ENCODE results near the gene PIERCE2.
"Not testable (repeated sequence)": the region's sequence is repeated elsewhere in the genome, so short reads cannot be mapped to it uniquely, and the experiment has no call there.

Gene PIERCE2

DNA sequence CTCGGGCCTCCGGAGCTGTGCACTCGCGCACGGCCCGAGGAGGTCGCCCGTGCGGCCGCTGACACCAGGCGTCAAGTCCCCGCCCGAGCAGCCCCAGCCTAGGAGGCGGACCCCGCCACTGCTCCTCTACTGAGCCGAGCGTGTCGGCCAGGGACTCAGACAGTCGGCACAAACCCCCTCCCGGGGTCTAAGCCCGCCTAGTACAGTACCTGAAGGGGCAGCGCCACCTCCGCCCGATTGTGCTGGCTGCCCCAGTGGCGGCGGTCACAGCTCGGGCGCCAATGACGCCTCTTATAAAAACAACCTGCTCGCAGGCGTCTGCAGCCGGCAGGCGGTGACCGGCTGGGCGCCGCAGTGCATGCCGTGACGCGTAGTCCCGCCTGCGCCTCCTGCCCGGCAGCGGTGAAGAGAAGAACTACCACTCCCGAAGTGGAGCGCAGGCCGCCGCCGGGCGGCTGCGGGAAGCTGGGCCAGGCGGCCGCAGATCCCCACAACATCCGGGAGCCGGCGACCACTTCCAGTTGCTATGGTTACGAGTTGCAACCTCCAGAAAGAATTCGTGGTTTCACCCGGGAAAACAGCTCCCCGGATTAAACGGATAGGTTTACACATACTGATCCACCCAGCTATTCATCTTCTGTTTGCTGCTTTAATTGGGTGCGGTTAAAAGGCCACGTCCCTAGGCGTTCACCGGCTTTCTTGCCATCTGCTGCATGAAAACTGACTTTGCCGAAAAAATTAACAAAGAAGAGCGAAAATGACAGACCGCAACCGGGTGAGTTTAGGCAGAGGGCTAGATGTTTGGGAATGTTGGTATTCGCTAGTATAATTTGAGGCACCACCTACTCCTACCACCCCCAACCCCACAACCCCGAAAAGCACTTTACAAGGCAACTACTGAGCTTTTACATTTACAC, at the start of gene PIERCE2, which contains the start of gene CCPG1:
PIERCE2 (plus strand) TSS at position 484 of the 917 bp plus-strand sequence; CDS start at position 758, 274 bp downstream.
CCPG1 (minus strand) TSS at position 348 of the 917 bp plus-strand sequence. CDS start 18,935 bp downstream, outside the sequence.
- DNase-seq, result peak; percentile 88

- no peak for DNase-seq
Observed at GRCh38 chr15:55360256-55360655, 48.0 kb upstream of the PIERCE2 start.

DNA sequence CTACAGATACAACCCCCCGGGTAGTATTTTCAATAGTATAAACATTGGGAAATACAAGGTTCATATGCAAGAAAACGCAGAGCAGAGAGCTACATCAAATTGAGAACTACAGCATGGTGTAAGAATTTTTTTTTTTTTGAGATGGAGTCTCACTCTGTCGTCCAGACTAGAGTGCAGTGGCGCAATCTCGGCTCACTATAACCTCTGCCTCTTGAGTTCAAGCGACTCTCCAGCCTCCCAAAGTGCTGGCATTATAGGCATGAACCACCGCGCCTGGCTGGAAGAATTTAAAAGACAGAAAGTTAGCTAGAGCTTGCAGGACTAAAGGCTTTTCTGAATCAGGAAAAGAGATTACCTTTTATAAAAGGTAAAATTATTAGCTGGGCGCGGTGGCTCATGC, 47.2 kb upstream of the PIERCE2 start:
- no peak for DNase-seq

DNA sequence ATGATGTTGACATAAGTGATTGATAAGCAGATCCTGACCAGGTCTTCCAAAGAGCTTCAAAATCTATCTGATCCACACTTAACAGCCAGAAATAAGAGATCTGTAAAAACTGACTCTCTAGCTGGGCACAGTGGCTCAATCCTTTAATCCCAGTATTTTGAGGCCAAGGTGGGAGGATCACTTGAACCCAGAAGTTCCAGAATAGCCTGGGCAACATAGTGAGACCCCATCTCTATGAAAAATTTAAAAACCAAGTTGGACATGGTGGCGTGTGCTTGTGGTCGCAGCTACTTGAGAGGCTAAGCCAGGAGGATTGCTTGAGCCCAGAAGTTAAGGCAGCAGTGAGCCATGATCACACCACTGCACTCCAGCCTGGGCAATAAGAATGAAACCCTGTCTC, 45.7 kb upstream of the PIERCE2 start:
- no peak for DNase-seq

GRCh38 chr15:55366981-55367380, 41.3 kb upstream of the PIERCE2 start:
- DNase-seq, result no peak

GRCh38 chr15:55372701-55373440, 35.4 kb upstream of the PIERCE2 start:
- DNase-seq, result no peak

- DNase-seq, result no peak
Observed at GRCh38 chr15:55379095-55379494, 29.2 kb upstream of the PIERCE2 start.

DNA sequence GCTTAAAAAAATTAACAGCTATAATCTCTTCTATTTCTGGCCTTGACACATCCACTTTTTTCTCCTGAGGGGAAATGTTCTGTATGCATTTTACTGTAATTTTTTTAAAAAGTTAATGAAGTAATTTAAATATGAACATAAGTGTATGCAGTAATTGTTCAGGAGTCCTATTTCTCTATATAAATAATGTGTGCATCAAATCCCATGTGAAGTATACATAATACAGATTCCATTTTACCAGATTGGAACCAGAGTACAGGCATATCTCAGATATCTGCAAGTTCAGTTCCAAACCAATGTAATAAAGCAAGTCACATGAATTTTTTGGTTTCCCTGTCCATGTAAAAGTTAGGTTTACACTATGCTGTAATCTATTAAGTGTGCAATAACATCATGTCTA, 26.7 kb upstream of the PIERCE2 start:
- DNase-seq, result no peak

DNA sequence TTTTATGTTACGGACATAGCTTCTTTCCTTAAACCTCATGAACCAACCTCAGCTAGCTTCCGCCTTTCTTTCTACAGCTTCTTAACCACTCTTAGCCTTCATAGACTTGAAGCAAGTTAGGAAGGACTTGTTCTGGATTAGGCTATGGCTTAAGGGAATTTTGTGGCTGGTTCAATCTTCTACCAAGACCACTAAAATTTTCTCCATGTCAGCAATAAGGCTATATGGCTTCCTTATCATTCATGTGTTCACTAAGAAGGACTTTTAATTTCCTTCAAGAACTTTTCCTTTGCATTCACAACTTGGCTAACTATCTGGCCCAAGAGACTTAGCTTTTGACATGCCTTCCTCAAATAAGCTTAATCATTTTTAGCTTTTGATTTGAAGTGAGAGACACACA, 24.6 kb upstream of the PIERCE2 start:
- DNase-seq, result no peak

DNA sequence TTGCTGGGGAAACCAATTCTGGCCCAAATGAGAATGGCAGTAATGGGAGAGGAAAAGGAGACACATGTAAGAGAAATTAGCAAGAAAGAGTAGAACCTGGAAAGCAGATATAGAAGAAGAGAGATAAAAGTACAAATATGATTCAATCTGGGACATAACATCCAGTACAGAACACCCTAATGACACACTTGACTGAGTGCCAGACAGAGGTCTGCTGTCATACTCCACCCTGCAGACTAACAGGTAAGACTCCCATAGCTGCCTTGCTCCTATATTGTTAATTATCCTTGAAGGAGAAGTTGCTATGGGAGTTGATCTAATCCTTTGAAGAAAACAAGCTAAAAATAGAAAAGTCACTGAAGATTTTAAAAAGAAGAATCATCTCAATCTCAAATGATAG, 21.3 kb upstream of the PIERCE2 start:
- no peak for DNase-seq

- DNase-seq, result no peak
Observed at GRCh38 chr15:55389264-55389607, 19.1 kb upstream of the PIERCE2 start.

GRCh38 chr15:55394694-55395093, 13.6 kb upstream of the PIERCE2 start:
- DNase-seq, result no peak

DNA sequence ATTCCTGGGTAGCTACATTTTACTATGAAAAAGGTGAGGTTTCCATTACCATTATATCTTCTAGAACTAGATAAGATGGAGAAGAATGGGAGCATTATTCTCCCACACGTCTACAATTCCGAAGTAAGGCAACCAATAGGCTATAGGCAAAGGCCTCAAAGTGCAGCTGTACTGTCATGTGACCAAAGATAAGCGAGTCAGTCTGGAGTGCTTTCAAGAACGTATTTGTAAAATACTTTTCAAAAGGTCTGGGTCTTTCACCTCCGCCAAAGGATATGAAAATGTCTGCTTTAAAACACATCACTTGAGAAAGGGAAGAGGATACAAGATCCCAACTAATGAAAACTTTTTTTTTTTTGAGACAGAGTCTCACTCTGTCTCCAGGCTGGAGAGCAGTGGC, 10.1 kb upstream of the PIERCE2 start:
- no peak for DNase-seq

- DNase-seq, result not testable (repeated sequence)
Observed at GRCh38 chr15:55400050-55400449, 8.2 kb upstream of the PIERCE2 start.

DNA sequence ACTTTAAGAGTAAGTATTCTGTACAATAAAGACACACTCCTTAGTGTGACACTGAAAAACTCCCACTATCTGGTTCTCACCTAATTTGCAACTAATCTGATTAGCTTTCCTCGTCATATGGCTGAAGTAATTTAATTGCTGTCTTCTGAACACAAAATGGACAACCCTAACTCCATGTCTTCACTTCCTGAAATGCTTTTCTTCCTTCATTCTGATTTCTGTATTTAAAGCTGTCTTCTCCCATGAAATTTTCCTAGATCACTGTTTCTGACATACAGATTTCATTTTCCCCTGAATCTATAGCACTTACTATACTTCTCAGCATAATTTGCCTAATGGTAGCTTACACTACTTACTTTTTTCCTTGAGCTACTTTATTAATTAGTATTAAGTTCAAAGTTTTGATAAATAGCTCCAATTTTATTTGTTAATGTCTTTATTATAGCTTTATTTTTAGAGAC, 6.5 kb upstream of the PIERCE2 start:
- DNase-seq, result no peak

DNA sequence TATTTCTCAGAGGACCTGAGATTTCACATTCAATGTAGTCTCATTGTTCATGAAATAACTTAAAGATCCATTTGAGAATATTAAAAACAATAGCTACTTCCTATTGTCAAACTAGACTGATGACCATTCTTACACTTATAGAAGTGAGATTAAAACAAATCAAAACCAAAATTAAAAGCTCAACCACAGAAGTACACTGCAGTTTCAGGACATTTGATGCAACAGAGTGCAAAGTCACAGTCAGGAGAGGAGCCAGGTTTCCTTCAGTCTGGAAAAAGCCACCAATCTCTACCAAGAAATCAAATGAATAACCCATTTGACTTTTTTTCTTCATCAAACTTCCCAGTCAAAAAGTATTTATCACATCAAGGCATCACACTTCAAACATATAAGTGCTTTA, 5.6 kb upstream of the PIERCE2 start:
- DNase-seq, result no peak

DNA sequence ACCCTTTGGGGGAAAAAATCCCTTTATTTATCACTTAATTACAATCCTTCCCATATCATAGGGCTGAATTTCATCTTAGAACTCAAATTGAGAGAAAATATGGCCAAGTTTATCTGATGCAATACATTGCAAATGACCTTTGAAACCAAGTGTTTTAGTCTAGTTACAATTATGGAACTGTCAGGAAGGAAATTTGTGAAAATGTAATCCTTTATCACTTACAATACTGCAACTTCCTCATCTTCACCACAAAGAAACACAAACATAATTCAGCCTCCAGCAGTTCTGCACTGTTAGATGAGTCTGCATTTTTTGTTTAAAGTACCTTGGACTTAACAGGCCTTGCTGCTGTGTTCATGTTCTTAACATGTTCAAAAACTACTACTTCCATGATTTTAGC, 4.8 kb upstream of the PIERCE2 start:
- DNase-seq, result no peak

DNA sequence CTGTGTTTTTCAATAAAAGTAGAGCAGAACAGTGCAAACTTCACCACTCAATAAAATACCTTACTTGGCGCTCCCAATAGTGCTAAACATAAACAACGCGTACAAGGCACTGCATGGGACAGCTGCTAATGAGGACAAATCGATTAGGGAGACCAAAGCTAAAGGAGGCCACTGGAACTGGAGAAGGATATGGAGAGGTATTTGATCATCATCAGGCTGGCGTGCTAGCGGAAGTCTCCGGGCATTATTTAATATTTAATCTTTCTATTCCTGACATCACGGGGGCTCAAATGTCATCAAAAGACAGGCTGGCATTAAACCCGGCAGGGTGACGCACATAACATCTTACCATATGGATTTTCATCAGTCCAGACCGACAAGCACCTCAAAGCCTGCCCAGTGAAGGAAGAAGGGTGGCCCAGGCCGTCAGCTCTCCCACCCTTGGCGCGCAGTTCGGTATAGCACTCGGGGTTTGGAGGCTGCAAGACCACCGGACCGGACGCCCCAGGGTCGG, 740 bp upstream of the PIERCE2 start:
- DNase-seq, result no peak

DNA sequence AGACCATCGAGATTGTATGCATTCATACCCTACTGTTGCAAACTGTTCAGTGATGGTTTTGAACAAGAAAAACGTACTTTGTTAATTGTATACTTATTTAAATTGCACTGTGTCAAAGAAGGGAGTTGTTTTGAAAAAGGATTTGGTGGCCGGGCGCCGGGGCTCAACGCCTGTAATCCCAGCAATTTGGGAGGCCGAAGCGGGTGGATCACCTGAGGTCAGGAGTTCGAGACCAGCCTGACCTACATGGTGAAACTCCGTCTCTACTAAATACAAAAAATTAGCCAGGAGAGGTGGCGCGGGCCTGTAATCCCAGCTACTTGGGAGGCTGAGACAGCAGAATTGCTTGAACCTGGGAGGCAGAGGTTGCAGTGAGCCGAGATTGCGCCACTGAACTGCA, 681 bp downstream of the PIERCE2 start:
- DNase-seq, result not testable (repeated sequence)

DNA sequence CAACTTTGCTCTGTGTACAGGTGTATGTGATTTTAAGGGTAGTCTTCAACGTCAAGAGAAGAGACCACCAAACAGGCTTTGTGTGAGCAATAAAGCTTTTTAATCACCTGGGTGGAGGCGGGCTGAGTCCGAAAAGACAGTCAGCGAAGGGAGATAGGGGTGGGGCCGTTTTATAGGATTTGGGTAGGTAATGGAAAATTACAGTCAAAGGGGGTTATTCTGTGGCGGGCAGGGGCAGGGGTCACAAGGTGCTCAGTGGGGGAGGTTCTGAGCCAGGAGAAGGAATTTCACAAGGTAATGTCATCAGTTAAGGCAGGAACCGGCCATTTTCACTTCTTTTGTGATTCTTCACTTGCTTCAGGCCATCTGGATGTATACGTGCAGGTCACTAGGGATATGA, 9.4 kb downstream of the PIERCE2 start:
- DNase-seq, result not testable (repeated sequence)

DNA sequence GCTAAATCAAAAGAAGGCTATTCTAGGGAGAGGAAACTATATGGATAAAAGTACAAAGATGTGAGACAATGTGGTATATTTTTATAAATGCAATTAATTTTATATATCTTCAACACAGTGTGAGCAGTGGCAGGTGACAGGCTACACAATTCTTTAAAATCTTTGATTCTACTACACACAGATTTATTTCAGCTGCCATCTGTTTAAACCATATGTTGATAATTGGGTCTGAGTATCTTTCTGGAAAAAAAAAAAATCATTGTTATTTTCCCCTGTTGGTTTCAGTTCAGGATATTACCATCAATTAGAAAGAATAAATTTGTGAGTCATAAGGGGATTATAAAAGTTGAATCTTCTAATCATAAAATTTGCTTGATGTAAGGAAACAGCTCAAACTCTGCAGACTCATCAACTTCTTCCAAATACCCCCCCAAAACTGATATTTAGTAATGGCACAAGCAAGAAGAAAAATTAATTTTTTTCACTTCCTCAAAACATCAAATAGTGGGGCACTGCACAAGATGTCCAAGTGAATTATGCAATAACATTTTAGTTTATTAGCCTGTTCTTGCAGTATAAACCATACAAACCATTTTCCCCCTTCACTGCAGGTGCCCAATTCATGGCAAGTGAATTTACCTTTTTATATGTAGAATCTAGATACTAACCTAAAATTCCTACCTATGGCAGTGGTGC, 12.0 kb downstream of the PIERCE2 start:
- DNase-seq, result no peak

DNA sequence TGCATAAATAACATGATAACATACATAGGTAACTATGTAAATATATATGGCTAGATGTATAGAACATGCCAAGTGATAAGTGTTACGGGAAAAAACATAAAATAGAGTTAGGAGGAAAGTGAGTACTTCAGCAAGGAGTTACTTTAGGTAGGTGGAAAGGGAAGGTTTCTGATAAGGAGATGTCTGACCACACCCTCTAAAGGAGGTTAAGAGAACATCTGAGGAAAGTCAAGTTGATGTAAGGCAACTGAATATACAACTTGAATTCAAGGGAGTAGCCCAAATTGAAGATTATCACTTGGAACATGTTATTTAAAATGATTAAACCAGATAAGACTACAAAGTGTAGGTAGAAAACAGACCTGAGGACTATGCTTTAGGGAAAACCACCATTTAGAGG, 13.8 kb downstream of the PIERCE2 start:
- no peak for DNase-seq

All from stimulated activated CD8-positive, alpha-beta memory T cell treated with anti-CD3 and anti-CD28 coated beads, Interleukin-4, amount 100 ng/mL, for 48 hours (primary cell).